GM19238 (cell line): Measurements from ENCODE around the gene ANKH.
"Not testable (repeated sequence)": the region's sequence is repeated elsewhere in the genome, so short reads cannot be mapped to it uniquely, and the experiment has no call there.

Experiments used
- DNase-seq: peaks from one replicate; pipeline ENCODE4 v3.0.0; 2011; ENCODE audit warnings: low spot score; ENCODE audit not compliant: insufficient read length

The ANKH gene

GRCh38 chr5:14830210-14831005 is 41.2 kb downstream of the ANKH start:
- no peak for DNase-seq

DNA sequence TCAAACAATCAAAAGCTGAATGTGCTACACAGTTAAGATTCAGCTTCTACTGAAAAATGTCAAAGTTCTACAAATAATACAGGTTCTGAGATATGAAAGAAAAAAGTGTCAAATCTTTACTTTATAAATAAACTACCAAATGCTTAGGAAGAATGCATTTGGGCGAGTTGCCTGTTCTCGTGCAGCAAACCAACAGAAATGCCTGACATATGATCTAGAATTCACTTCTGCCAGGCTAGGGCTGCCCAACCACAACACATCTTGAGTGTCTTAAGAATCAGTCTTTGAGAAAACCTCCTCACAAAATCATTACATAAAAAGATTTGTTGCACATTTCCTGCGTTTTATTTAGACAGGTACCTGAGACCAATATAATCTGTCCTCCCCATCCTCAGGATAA is 42.2 kb downstream of the ANKH start:
- DNase-seq: no peak

- no peak for DNase-seq
These were observed 44.9 kb downstream of the ANKH start for GRCh38 chr5:14826714-14827113.

- no peak for DNase-seq
These were observed 45.6 kb downstream of the ANKH start for GRCh38 chr5:14825977-14826376.

- no peak for DNase-seq
These were observed 47.1 kb downstream of the ANKH start for GRCh38 chr5:14824499-14824898.

GRCh38 chr5:14821100-14821845 is 50.3 kb downstream of the ANKH start:
- DNase-seq: no peak

DNA sequence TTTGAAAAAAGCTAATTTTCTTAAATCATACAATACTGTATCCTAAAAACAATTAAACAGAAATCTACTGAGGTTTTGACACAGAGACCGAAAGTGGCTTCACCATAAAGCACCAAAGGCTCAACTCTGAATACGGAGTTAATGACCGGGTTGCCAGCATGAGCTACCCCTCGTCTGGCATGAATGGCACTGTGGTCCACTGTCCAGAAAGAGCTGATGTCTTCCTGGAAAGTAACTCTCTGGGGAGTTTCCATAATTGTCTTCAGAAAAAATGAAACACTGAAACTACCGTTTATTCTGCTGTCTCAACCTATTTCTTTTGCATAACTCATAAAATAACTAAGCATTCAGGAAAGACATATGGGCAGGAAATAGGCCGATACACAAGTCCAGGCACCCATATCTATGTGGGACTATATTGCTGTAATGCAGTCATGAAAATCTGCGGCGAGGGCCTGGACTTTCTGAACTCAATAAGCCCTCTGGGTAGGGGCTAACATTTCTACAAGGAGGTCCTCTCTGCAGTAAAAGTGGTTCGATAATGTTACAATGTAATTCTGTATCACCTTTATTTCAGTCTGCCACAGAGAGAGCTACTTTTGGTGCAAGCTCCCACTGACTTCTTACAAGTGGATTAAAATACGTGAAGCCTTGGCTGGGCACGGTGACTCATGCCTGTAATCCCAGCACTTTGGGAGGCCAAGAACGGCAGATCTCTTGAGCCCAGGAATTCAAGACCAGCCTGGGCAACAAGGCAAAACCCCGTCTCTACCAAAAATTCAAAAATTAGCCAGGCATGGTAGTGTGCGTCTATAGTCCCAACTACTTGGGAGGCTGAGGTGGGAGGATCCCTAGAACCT is 52.4 kb downstream of the ANKH start:
- DNase-seq: no peak

GRCh38 chr5:14817762-14818136 is 53.8 kb downstream of the ANKH start:
- DNase-seq: not testable (repeated sequence)

DNA sequence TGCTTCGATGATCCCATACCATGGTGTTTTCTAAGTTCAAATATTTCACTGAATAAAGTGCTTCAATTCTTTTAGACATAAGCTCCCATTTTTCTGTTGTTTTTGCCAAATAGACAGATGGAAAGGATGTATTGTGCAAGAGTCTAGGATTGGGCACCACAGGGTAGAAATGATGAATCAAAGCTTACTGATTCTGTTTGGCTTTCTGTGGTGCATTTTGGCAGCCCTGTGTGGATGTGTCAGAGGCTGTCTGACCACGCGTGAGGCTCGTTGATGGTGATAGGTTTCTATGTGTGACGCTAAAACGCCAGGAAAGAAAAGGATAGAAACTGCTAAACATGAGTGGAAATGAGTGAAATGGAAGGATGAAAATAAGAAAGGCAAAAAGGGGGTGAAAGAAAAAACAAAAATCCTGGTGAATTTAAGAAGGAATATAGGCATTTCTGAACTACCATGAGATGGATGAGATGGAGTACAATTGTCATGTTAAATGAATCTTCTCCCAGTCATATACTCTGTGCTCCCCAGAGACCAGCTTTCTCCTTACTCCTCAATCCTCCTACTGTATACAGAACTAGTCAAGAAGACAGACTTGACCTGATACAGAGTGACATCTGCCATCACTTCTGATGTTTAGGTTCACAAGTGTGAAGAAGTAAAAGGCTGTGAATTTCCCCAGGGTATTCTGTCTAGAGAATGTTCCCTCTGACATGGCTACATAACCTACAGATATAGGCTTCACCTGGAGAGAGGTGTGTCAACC is 54.4 kb downstream of the ANKH start:
- no peak for DNase-seq

GRCh38 chr5:14816374-14816998 is 55.1 kb downstream of the ANKH start:
- no peak for DNase-seq

GRCh38 chr5:14813747-14814146 is 57.8 kb downstream of the ANKH start:
- no peak for DNase-seq

- no peak for DNase-seq
These were observed 59.4 kb downstream of the ANKH start for GRCh38 chr5:14812166-14812565.

GRCh38 chr5:14810928-14811572 is 60.5 kb downstream of the ANKH start:
- no peak for DNase-seq

- no peak for DNase-seq
These were observed 61.3 kb downstream of the ANKH start for GRCh38 chr5:14810282-14810681.

DNA sequence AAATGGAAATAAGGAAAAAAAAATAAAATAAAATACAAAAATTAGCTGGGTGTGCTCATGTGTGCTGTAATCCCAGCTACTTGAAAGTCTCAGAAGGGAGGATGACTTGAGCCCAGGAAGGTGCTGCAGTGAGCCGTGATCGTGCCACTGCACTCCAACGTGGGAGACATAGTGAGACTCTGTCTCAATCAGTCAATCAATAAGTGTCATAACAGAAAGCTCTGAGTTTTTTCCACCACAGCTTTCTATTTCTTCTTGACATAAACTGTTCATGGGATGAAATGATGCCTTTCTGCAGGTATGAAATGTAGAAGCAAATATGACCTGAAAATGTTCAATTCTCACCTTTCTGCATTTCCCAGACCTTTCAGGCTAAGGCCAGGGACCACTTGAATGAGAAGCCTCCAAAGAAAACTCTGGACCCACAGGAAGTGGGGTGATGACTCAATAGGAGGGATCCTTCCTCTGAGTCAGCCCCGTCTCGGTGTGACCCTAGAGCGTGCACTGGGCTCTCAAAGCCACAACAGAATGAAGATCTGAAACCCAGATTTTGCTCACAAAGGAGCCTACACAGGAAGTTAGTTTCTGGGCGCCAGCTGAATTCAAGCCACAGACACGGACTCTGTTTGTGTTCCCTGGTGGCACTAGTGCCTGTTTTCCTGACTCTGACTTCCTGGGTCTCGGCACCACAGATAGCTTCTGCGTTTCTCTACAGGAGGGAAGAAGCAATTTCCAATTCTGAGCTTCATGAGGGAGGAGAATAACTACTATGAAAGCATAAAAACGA is 62.0 kb downstream of the ANKH start:
- peak; percentile 67 for DNase-seq

- DNase-seq: no peak
These were observed 64.1 kb downstream of the ANKH start for GRCh38 chr5:14807471-14807870.

GRCh38 chr5:14806456-14806855 is 65.1 kb downstream of the ANKH start:
- no peak for DNase-seq

DNA sequence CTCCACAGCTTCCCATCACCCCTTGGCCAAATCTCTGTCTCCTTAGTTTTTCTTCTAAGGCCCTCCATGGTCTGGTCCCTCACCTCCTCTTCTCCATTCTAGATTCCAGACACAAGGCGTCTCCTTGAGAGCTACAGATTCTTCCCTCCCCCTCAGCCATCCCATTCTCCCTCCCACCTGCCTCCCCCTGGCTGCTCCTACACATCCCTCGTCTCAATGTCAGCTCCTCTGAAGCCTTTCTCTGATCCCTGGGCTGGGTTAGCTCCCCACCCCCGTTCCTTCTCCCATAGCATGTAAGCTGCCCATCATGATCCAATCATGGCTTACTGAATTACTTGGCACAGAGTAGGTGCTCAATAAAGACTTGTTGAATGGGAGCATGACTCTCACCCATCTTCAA is 69.0 kb downstream of the ANKH start:
- no peak for DNase-seq

DNA sequence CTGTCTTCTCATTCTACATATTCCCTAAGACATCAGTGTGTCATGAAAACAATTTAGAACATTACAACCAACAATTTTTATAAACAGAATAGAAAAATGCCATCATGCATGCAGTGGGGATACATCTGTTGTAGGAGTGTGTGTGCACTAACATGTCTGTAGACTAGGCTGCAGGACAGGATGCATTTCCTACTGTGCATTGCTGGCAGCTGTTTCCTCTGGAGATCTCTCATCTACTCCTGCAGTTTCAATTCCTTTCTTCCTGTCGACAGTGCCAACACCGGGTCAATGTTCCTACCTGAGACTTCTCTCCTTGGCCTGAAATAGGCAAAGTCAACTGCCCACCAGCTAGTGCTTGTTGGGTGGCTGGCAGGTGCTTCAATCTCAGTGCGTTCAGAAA is 69.8 kb downstream of the ANKH start:
- DNase-seq: no peak
